NCI-H2029 (cell line): ENCODE data around the gene SAT2.
"Not testable (repeated sequence)": the region's sequence is repeated elsewhere in the genome, so short reads cannot be mapped to it uniquely, and the experiment has no call there.

Experiments used
- DNase-seq: peaks from one replicate; lab custom pipeline; 2025; lab: John Stamatoyannopoulos, UW

Gene SAT2

GRCh38 chr17:7634384-7634783 is 6.8 kb upstream of the SAT2 start:
- DNase-seq, result no peak

- no peak for DNase-seq
Observed at GRCh38 chr17:7633093-7633492, 5.5 kb upstream of the SAT2 start.

DNA sequence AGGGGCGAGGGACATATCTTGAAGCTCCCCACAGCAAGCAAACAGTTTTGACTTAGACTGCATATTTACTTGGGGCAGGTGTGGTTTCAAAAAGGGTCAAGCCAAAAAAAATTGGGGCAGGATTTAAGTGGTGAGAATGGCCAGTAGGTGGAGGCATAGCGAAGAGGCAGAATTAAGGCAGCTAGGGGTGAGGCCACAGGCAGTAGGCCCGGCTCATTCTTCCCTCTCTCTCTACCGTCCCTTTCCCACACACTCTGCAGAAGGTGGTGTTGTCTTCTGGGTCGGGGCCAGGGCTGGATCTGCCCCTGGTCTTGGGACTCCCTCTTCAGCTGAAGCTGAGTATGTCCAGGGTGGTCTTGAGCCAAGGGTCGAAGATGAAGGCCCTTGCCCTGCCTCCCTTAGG is 4.9 kb upstream of the SAT2 start:
- no peak for DNase-seq

DNA sequence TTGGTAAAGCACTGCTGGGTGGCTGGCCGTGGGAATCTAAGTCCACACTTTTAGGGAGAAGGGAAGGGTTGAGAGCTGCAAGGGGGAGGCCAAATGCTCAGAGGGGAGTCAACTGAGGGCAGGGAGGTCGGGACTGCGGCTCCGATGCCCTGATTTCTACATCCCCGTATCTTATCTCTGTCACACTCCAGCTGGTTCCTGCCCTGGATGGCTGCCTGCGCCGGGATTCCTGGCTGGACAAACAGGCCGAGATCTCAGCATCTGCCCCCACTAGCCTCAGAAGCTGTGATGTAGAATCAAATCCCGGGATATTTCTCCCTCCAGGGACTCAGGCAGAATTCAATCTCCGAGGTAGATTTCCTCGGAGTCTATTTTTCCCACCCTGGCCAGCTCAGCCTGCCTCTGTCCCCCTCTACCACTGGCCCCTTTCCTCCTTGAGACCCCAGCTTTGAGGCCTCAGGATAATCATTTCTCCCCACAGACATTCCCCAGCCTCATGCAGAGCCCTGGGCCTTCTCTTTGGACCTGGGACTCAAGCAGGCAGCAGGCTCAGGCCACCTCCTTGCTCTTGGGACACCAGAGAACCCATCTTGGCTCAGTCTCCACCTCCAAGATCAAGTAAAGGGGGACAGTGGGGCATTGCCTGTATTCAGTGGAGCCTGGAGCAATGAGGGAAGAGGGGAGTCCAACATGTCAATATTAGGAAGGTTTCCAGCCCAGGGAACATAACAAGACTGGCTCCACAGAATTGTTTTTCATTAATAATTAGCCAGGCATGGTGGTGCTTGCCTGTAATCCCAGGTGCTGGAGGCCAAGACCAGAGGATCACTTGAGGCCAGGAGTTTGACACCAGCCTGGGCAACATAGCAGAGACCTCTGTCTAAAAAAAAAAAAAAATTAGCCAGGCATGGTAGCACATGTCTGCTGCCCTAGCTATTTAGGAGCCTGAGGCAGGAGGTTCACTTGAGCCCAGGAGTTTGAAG is 4.1 kb upstream of the SAT2 start:
- no peak for DNase-seq

- no peak for DNase-seq
Observed at GRCh38 chr17:7629939-7630571, 2.4 kb upstream of the SAT2 start, which contains the start of gene SHBG. Gene SHBG (plus strand): TSS chr17:7630135. CDS start chr17:7630173, 38 bp downstream.

DNA sequence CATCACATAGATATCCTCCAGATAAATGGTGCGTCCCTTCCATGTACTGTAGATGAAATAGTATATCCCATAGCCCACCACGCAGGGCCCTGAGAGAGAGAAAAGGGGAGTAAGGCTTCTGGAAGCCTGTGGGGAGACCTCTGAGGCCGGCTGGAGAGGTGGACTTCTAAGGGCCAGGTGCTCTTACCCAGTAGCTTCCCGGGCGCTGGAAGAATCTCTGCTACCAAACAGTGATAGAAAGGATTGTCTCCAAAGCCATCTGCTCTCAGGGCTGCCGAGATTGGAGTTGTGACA is 718 bp downstream of the SAT2 start:
- no peak for DNase-seq

GRCh38 chr17:7626307-7626706 is 1.3 kb downstream of the SAT2 start:
- DNase-seq, result no peak

- DNase-seq, result not testable (repeated sequence)
Observed at GRCh38 chr17:7625749-7626148, 1.9 kb downstream of the SAT2 start.

- DNase-seq, result no peak
Observed at GRCh38 chr17:7623661-7624060, 4.0 kb downstream of the SAT2 start.

DNA sequence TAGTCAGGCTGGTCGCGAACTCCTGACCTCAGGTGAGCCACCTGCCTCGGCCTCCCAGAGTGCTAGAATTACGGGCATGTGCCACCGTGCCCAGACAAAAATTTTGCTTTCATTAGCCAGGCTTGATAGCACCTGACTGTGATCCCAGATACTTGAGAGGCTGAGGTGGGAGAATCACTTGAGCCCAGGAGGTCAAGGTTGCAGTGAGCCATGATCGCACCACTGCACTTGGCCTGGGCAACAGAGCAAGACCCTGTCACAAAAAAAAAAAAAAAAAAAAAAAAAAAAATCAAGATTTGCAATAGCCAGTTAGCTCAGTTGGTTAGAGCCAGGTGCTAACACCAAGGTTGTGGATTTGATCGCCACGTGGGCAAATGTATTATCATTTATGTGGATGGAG is 6.8 kb downstream of the SAT2 start:
- DNase-seq, result no peak

DNA sequence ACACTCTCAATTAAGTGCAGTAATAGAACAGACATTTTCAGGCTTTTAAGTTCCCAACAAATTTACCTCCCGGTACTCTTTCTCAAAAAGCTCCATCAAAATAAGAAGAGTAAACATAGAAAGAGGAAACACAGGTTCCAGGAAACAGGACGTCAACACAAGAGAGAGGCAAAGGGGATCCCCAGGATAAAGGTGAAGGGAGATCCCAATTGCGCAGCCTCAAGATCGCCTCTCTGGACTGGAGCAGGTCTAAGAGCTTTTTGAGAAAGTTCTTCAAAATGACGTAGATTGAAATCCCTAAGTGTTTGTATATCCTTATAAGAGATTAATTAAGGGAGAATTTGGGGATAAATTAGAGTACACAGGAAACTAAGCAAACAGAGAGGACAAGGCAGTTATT is 9.0 kb downstream of the SAT2 start:
- DNase-seq, result no peak

GRCh38 chr17:7615265-7615747 is 12.3 kb downstream of the SAT2 start:
- DNase-seq, result no peak

GRCh38 chr17:7614425-7615264 is 13.0 kb downstream of the SAT2 start, which contains the start of gene FXR2:
Gene FXR2 (minus strand): TSS chr17:7614897. CDS start chr17:7614532, 365 bp downstream.
- DNase-seq, result peak; percentile 94

GRCh38 chr17:7613769-7614424 is 13.7 kb downstream of the SAT2 start:
- no peak for DNase-seq

DNA sequence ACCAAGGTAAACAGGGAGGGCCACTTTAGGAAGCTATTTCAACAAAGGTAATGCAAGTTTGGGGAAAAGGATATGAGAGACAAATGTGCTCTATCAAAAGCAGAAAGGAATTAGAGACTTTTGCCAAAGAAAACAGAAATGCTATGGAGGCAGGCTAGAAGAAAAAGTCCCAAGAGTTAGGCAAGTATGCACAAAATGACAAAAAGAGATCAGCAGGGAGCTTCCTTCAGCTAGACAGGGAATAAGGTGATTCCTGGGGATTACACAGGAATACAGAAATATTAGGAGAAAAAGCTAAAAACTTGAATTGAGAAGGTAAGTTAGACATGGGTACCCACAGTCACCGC is 15.4 kb downstream of the SAT2 start:
- DNase-seq, result no peak

DNA sequence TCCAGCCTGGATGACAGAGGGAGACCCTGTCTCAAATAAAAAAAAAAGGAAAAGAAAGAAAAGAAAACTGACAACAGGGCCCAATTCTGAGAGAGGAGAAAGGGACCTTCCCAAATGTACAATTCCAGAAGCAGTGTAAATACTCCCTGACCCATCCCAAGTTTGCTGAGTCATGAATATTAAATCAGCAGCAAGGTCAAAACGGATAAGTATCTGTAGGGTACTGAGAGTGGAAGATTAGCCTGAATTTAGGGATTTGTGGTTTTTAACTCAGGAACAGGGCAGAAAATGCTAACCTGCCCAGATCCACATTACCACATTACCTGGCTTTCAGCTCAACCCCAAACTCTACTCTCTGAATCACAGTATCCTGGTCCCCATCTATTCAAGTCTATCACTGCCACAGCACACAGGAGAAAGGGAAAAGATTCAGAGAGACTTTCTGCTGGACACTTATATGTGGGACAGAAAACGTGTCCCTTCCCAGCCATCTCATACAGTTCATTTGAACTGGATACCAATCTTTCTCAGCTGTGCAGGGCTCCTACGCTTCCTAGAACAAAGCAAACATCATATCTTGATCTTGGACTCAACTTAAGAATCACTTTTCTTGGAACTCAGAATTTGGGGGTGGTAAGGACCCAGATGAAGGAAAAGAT is 15.9 kb downstream of the SAT2 start:
- DNase-seq, result no peak

DNA sequence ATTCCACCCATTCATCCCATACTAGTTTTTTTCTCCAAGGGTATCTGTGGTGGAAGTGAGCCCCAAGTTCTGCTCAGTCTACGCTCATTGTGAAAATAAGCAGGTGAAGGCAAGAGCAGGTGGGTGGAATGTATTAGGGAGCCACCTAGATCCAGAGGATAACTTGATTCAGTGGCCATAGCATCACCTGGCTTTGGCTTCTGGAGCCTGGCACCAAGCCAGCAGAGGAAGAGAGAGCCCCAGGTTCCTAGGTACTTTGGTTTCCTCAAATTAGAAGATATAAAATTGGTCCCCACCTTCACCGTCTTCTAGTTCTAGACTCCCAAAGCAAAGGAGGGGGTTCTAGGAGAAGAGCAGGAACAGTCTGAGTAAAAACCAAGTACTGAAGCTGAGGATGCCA is 17.0 kb downstream of the SAT2 start:
- DNase-seq, result no peak

GRCh38 chr17:7606280-7606679 is 21.3 kb downstream of the SAT2 start:
- no peak for DNase-seq

- not testable (repeated sequence) for DNase-seq
Observed at GRCh38 chr17:7597561-7597960, 30.1 kb downstream of the SAT2 start.

GRCh38 chr17:7593296-7593695 is 34.3 kb downstream of the SAT2 start:
- DNase-seq, result no peak

GRCh38 chr17:7592422-7593021 is 35.1 kb downstream of the SAT2 start:
- DNase-seq, result no peak
